Adrenal gland (tissue), 12 donors: Measurements from ENCODE around the gene PTH2. TPM values are rescaled to one million over a fixed set of nuclear protein-coding genes. Genes with fewer than 3 reads are reported as not detected.

ENCODE experiments used
- DNase-seq, 7 donors: peaks; one replicate each; pipeline ENCODE4 v3.0.0-alpha.2; 2019 to 2020
- H3K27ac ChIP-seq, 5 donors: fragments of 200-600 bp; sonication (generic) in 4 of 5; 1 replicate in 3 of 5; 2 replicates in 2 of 5; pipeline versions ENCODE4 v1.5.1 to v1.8.0; 2016 to 2020; ENCODE audit warnings: mild to moderate bottlenecking in 1 of 5
- H3K27me3 ChIP-seq: fragments of 200-600 bp; 2 replicates; pipeline ENCODE4 v1.8.0; 2021
- H3K36me3 ChIP-seq, 2 donors: fragments of 200-600 bp; replicated peaks in 1 of 2; 1 replicate in 1 of 2; 2 replicates in 1 of 2; pipeline versions ENCODE4 v1.5.1 to v1.8.0; 2018 to 2022
- H3K4me1 ChIP-seq, 2 donors: fragments of 200-600 bp; replicated peaks in 1 of 2; 1 replicate in 1 of 2; 2 replicates in 1 of 2; pipeline versions ENCODE4 v1.5.1 to v1.8.0; 2018 to 2021
- H3K4me3 ChIP-seq, 4 donors: fragments of 200-600 bp; sonication (generic) in 3 of 4; one replicate each; pipeline ENCODE4 v1.5.1; 2016 to 2018
- H3K9me3 ChIP-seq, 3 donors: fragments of 200-600 bp; sonication (generic) in 1 of 3; replicated peaks in 1 of 3; 1 replicate in 2 of 3; 2 replicates in 1 of 3; pipeline versions ENCODE4 v1.5.1 to v1.8.0; 2016 to 2021
- POLR2A ChIP-seq, 2 donors: fragments of 450-650 bp; IDR thresholded peaks; one replicate each; pipeline ENCODE4 v1.6.1; 2017; ENCODE audit warnings: antibody characterized with exemption in 2 of 2, mild to moderate bottlenecking in 2 of 2, moderate library complexity in 1 of 2
- WGBS, 4 donors: extraction: QIAGEN DNeasy Blood & Tissue Kit in 2 of 4; methylation state at CpG; one replicate each; pipeline versions ENCODE4 v1.1.5 to v1.1.7; 2013 to 2017; 5-methylcytosine and 5-hydroxymethylcytosine counted together
- intact Hi-C, 2 donors: fragments of 100-400 bp; cut with DNase I; formaldehyde crosslinking; loops; one replicate each; pipeline versions ENCODE4 v1.14.1 to v1.15.0; 2022 to 2023
- polyA plus RNA-seq, 3 donors: library from polyadenylated mRNA; stranded (reverse); fragments of 200-250 nt in 2 of 3; fragments of 350-450 nt in 1 of 3; fragmentation: Illumina TruSeq in 1 of 3; extraction: RNeasy Lipid Tissue Mini Kit (QIAGEN cat#74804) in 1 of 3; gene quantifications; one replicate each; pipeline ENCODE4 v1.2.3, GENCODE V29; 2013 to 2014
- total RNA-seq, 9 donors: library from RNA; depleted of rRNA in 4 of 9; stranded (reverse); fragments of >200 nt in 4 of 9; fragments of 120-200 nt in 1 of 9; fragmentation: NEBNext Ultra II Directional in 1 of 9; extraction: Animal tissue kit (Norgen Biotek cat#: 25700) in 1 of 9; gene quantifications; one replicate each; pipeline versions ENCODE4 v1.1.0 to v1.2.4, GENCODE V29; 2013 to 2023
- TF ChIP-seq, protein P1 (sequence below), 6 experiments: fragments of 450-650 bp in 4 of 6; fragments of 200-600 bp in 2 of 6; sonication (generic) in 1 of 6; IDR thresholded peaks; 1 replicate in 5 of 6; 2 replicates in 1 of 6; pipeline versions ENCODE4 v1.5.1 to v1.8.0; 2016 to 2021; ENCODE audit warnings: antibody characterized with exemption in 6 of 6, mild to moderate bottlenecking in 2 of 6, moderate library complexity in 1 of 6
- donor health status: healthy with polysubstance abuse.
- donor health status: Bipolar disorder and iron deficiency.
- donor health status: DM: yes; HTN: yes; CAD: no.
- donor health status: DM: no; HTN: no; CAD: no.
- donor health status: DM: no; HTN: no; CAD: no.
- donor health status: DM: yes; HTN: yes; CAD: no.

PTH2 gene
- total and polyA plus RNA-seq, 12 donors: not detected

DNA sequence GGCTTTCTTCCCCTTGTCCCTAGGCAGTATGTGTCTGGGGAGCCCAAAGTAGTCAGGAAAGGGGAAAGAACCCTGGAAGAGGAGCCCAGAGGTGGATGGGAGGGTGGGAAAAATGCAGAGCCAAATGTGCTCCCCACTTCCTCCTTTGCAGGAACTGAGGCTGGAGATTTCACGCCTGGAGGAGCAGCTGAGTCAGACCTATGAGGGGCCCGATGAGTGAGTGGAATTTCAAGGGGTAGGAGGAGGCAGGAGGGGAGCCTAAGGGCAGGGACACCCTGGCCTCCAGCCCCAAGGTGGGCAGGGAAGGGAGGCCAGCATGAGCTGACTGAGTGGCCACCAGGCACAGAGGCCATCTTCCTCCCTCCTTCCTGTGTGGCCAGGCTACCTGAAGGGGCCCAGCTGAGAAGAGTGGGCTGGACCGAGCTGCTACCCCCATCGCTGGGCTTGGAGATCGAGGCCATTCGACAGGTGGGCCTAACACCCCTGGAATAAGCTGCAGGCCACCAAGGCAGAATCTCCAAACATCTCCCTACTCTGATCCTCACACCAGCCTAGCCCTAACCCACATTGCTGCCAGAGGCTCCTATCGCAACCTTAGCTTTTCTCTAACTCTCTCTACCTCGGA is 14.3 kb downstream of the PTH2 start:
- no peak for TF ChIP-seq POLR2A (IDR thresholded peaks at IDR 0.05)
- TF ChIP-seq, protein P1, sequence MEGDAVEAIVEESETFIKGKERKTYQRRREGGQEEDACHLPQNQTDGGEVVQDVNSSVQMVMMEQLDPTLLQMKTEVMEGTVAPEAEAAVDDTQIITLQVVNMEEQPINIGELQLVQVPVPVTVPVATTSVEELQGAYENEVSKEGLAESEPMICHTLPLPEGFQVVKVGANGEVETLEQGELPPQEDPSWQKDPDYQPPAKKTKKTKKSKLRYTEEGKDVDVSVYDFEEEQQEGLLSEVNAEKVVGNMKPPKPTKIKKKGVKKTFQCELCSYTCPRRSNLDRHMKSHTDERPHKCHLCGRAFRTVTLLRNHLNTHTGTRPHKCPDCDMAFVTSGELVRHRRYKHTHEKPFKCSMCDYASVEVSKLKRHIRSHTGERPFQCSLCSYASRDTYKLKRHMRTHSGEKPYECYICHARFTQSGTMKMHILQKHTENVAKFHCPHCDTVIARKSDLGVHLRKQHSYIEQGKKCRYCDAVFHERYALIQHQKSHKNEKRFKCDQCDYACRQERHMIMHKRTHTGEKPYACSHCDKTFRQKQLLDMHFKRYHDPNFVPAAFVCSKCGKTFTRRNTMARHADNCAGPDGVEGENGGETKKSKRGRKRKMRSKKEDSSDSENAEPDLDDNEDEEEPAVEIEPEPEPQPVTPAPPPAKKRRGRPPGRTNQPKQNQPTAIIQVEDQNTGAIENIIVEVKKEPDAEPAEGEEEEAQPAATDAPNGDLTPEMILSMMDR (IDR thresholded peaks at IDR 0.05): no peak
- Histone ChIP-seq H3K9me3 (no peaks in the 10 kb centered on the region), H3K27ac (no peak overlapping the region), H3K4me3 (no peak overlapping the region), H3K27me3 (no peaks in the 10 kb centered on the region), H3K36me3 (no peaks in the 10 kb centered on the region), H3K4me1 (no peaks in the 10 kb centered on the region)
- DNase-seq: no peak
- intact Hi-C loops: no loop called here
- 53 to 84% (median 68%) methylated on average over 4 to 8 of the region's 8 CpGs for WGBS, 4 donors

GRCh38 chr19:49407482-49408015 is 15.7 kb downstream of the PTH2 start:
- Histone ChIP-seq H3K27ac (no peak overlapping the region), H3K4me1 (no peaks in the 10 kb centered on the region), H3K36me3 (no peaks in the 10 kb centered on the region), H3K9me3 (no peaks in the 10 kb centered on the region), H3K4me3 (no peak overlapping the region), H3K27me3 (no peaks in the 10 kb centered on the region)
- no peak for DNase-seq
- intact Hi-C loops: no loop called here
- 77 to 88% (median 86%) methylated on average over 12 to 16 of the region's 16 CpGs for WGBS, 4 donors
- TF ChIP-seq, protein P1 (IDR thresholded peaks at IDR 0.05): no peak
- no peak for TF ChIP-seq POLR2A (IDR thresholded peaks at IDR 0.05)

DNA sequence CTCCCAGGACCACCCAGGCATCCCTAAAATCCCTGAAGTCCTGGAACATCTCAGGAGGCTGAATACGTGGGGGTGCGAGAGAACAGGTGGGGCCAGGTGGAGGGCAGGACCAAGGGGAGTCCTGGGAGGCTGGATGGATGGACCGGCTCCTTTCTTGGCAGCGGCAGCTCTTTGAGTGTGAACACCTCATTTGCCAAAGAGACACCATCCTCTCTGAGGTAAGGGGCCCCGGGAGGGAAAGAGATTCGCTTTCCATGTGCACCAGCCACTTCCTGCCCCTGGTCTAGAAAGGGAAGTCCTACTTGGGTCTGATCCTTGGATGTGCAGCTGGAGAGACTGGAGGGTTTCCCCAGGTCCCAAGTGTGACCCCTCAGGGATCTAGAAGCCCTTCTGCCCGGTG is 16.2 kb downstream of the PTH2 start:
- 61 to 81% (median 69%) methylated on average over 3 to 7 of the region's 7 CpGs for WGBS, 4 donors

DNA sequence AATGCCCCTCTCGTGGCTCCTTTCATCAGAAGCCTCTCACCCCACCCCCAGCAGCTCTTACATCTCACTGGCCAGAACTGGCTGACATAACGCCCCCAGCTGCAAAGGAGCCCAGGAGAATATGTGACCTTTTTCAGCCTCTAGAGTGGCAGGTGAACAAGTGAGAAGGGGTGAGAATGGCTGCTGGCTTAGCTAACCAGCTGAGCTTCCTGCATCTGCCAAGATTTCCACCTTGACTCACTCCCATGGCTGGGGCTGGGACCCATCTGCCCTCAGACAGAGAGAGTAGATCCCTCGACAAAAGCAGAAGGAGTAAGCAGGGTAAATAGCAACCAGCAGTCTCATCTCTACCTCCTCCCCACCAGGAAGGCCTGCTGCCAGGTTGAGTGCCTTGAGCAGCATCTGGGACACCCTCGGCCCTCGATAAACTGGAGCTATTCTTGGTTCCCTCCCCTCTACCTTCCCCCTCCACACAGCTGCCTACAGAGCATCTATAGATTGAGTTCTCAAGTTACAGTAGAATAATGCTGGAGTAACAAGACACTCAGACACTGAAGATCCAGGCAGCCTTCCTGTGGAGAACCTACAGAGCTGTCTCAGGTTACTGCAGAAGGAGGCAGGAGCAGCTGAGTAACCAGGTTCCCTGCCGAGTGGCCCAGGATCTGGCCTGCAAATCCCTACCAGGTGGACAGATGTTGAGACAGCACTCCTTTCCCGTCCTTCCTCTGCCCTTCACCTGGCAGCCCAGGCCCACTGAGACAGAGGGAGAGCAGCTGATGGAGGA is 19.6 kb downstream of the PTH2 start:
- 57 to 66% (median 61%) methylated on average over 5 to 7 of the region's 7 CpGs for WGBS, 4 donors
- Histone ChIP-seq H3K27ac (no peak overlapping the region), H3K9me3 (no peaks in the 10 kb centered on the region), H3K4me1 (no peaks in the 10 kb centered on the region), H3K36me3 (no peaks in the 10 kb centered on the region), H3K27me3 (no peaks in the 10 kb centered on the region), H3K4me3 (no peak overlapping the region)
- TF ChIP-seq, protein P1 (IDR thresholded peaks at IDR 0.05): no peak
- no peak for TF ChIP-seq POLR2A (IDR thresholded peaks at IDR 0.05)
- intact Hi-C loops: no loop called here
- DNase-seq: no peak

More for the DNA sequence above, 16.2 kb downstream of the PTH2 start:
- Histone ChIP-seq H3K9me3 (no peaks in the 10 kb centered on the region), H3K4me1 (no peaks in the 10 kb centered on the region), H3K4me3 (no peak overlapping the region), H3K27me3 (no peaks in the 10 kb centered on the region), H3K27ac (no peak overlapping the region), H3K36me3 (no peaks in the 10 kb centered on the region)
- no peak for DNase-seq
- TF ChIP-seq, protein P1 (IDR thresholded peaks at IDR 0.05): no peak
- no peak for TF ChIP-seq POLR2A (IDR thresholded peaks at IDR 0.05)
- intact Hi-C loops: no loop called here
